AG09309 (cell line): ENCODE data around the gene RELN.

Experiments used
- DNase-seq: peaks from one replicate; pipeline ENCODE4 v3.0.0-alpha.2; 2010; ENCODE audit warnings: low read depth
- H3K4me3 ChIP-seq: 2 replicates; pipeline ENCODE4 v1.5.1; 2011; ENCODE audit warnings: mild to moderate bottlenecking, low read depth, low read length, moderate library complexity; ENCODE audit not compliant: control insufficient read depth
- TF ChIP-seq, protein P1 (sequence below): IDR thresholded peaks from 2 replicates; pipeline ENCODE4 v1.5.1; 2011; ENCODE audit warnings: mild to moderate bottlenecking, low read depth, low read length, inconsistent platforms; ENCODE audit not compliant: insufficient read depth, control insufficient read depth; ENCODE audit errors: missing control alignments

RELN gene

DNA sequence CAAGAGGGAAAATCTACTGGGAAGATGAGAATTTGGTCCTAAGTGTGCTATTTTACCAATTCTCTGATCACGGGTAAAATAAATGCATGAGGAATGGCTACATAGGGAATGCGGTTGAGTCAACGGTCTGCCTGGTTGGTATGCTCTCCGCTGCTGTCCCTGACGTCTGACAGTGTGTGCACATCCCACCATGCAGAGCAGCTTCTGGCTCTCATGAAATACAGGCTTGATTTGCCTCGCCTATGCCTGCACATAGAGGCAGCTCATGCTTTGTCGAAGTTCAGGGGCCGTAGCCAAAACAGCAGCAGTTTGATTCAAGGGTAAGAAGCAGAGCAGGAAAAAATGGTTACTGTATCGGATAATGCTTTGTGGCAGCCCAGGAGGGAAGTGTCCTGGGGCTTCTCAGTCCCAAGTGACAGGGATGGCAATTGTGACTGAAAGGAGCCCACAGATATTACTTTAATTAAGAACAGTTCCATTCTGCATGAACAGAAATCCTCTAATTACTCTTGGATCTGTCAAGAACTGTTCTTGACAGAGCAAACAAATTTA, 275.0 kb downstream of the RELN start:
- TF ChIP-seq, protein P1, sequence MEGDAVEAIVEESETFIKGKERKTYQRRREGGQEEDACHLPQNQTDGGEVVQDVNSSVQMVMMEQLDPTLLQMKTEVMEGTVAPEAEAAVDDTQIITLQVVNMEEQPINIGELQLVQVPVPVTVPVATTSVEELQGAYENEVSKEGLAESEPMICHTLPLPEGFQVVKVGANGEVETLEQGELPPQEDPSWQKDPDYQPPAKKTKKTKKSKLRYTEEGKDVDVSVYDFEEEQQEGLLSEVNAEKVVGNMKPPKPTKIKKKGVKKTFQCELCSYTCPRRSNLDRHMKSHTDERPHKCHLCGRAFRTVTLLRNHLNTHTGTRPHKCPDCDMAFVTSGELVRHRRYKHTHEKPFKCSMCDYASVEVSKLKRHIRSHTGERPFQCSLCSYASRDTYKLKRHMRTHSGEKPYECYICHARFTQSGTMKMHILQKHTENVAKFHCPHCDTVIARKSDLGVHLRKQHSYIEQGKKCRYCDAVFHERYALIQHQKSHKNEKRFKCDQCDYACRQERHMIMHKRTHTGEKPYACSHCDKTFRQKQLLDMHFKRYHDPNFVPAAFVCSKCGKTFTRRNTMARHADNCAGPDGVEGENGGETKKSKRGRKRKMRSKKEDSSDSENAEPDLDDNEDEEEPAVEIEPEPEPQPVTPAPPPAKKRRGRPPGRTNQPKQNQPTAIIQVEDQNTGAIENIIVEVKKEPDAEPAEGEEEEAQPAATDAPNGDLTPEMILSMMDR = no peak
- no peak for DNase-seq
- H3K4me3 ChIP-seq = no peak overlapping the region

DNA sequence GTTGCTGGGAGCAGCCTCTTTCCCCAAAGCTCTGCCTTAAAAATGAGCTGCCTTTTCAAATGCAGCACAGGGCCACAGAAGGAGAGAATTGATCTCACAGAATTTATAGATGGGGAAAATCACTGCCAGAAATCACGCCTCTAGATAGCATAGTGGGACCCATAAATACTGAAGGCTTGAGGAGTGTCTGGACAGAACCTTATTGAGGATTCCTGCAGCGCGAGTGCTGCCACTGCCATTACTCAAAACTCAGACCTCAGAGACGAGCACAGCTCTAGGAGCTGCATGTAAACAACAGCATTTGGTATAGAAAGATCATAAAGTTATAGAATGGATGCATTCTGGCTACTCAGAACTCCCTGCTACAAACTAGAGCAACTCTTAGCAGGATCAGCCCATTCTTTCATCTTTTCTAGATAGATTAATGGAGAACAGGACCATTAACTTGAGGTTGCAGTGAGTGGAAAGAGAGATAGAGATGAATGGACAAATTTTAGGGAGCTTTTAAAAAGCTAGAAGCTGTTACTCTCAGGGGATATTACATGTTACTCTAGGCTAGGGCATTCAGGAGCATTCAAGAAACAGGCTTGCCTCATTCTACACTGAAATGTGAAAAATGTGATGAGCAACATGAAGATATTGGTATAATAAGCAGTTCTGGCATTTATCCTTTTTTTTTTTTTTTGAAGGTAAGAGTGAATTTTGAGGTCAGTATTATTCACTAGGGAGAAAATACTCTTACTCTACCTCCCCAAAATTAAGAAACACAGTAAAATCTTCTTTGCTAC, 276.3 kb downstream of the RELN start:
- TF ChIP-seq, protein P1 = no peak
- no peak overlapping the region for H3K4me3 ChIP-seq
- no peak for DNase-seq

DNA sequence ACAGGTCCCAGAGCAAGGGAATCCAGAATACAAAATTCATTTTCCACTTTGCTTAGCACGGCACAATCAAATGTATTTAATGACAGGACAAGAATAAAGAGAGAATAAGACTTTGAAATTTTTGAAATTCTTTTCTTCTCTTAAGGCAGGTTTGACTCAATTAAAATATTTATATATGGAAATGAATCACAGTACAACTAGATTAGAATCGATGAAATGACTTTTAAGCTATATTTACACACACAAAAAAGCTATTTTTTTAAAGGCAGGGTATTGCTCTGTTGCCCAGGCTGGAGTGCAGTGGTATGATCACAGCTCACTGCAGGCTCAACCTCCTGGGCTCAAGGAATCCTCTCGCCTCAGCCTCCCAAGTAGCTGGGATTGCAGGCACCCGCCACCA, 278.0 kb downstream of the RELN start:
- no peak for DNase-seq
- no peak overlapping the region for H3K4me3 ChIP-seq
- TF ChIP-seq, protein P1 = no peak

GRCh38 chr7:103710247-103710646, 279.2 kb downstream of the RELN start:
- TF ChIP-seq, protein P1 = no peak
- no peak for DNase-seq
- no peak overlapping the region for H3K4me3 ChIP-seq

DNA sequence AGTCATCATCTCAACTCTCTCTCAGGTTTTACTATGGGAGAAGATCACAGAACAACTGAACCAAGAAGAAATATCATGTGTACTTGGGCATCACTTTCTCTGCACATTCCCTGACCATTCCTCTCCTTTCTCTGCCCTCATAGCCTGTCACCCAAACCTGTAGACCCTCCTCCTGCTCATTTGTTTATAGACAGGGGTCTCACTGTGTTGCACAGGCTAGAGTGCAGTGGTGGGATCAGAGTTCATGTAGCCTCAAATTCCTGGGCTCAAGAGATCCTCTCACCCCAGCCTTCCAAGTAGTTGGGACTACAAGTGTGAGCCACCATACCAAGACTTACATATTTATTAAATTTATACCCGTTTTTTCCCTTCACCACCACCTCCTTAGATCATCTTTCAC, 282.7 kb downstream of the RELN start:
- no peak for DNase-seq
- TF ChIP-seq, protein P1 = no peak
- no peak overlapping the region for H3K4me3 ChIP-seq

- H3K4me3 ChIP-seq = no peak overlapping the region
- no peak for DNase-seq
- TF ChIP-seq, protein P1 = no peak
These were observed 283.9 kb downstream of the RELN start for GRCh38 chr7:103705542-103705941.
